HG02610 (cell line): ENCODE results near the gene CDC25A.

ENCODE experiments used
- ATAC-seq: cut with Tn5 transposase; IDR thresholded peaks from one replicate; pipeline ENCODE4 v1.9.1; 2021; ENCODE audit warnings: mild to moderate bottlenecking, moderate library complexity; ENCODE audit not compliant: unreplicated experiment

Gene CDC25A

DNA sequence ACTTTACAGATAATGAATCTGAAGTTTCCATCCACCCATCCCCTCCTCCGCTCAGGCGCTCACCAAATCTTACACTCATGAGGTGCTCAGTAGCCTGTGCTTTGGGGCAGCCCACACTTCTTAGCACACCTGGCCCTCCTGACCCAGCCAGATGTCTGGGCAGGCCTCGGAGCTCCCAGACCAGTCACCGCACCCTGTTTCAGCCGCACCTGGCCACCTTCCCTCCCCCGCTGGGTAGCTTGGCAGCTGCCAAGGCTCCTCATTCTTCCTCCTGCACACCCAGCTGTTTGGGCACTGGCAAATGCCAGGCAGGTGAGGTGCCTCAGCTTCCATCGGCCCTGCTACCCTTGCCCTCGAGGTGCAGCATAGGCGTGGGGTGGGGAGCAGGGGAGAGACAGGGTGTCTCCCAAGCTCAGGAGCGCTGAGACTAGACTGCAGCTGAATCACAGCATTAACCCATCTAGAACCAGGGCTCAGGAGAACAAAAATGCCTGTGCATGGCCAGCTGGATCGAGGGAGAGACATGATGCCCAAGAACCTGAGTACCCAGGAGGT, 45.8 kb downstream of the CDC25A start:
- no peak for ATAC-seq

DNA sequence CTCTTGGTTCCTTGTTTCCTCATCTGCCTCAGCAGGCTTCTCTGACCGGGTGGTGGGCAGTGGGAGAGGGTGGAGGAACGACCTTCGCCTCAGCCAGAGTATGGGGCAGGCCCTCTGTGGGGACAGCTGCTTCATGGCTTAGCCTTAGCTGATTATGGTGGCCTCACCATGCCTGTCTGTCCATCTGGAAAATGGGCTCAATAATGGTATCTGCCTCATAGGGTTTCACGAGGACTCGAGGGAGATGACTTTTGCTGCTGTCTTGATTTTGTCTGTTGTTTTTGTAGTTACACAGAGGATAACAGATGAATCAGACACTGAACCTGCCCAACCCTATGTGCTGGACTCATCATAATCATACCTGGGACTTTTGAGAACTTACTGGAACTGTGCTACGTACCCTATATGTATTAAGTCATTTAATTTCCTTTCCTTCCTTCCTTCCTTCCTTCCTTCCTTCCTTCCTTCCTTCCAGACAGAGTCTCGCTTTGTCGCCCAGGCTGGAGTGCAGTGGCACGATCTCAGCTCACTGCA, 46.5 kb downstream of the CDC25A start:
- ATAC-seq, result no peak

DNA sequence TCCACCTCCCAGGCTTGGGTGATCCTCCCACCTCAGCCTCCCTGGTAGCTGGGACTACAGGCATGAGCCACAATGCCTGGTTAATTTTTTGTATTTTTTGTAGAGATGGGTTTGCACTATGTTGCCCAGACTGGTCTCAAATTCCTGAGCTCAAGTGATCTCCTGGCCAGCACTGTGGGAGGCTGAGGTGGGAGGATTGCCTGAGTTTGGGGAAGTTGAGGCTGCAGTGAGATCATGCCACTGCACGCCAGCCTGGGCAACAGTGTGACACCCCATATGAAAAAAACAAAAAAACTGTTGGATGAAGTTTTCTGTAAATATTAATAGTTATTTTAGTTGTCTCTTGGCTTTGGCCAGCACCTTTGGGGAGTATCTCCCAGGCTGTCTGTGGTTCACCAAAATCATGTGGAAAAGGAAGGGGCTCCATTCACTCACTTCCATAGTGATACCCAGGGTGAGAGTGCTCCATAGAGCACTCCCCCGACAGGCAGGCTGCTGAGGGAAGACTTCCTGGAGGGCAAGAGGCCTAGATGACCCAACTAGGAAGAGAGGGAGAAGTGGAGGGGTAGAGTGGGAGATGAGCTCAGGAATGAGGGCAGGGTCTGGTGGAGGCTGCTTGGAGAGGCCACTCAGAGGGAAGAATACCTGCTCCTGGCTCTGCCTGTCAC, 47.1 kb downstream of the CDC25A start:
- no peak for ATAC-seq

DNA sequence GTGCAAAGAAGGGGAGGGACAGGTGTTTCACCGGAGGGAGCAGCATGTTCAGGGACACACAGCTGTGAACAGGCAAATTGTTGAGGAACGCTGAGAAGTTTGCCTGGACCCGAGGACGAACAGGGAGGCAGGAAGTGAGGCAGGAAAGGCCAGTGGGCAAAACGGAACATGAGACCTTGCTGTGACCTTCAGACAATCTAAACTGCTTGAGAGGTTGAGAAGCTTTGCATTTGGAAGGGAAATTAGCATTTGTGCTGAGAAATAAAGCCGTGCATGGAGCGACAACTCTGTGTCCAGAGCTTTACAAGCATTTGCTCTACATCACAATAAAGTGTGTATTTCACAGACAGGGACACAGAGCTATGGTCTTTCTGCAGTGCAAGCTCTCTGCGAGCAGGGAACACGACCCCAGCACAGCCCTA, 47.9 kb downstream of the CDC25A start:
- ATAC-seq, result no peak

- no peak for ATAC-seq
Measured at GRCh38 chr3:48137425-48137999, 50.7 kb downstream of the CDC25A start.

- no peak for ATAC-seq
Measured at GRCh38 chr3:48135552-48136495, 52.4 kb downstream of the CDC25A start.

DNA sequence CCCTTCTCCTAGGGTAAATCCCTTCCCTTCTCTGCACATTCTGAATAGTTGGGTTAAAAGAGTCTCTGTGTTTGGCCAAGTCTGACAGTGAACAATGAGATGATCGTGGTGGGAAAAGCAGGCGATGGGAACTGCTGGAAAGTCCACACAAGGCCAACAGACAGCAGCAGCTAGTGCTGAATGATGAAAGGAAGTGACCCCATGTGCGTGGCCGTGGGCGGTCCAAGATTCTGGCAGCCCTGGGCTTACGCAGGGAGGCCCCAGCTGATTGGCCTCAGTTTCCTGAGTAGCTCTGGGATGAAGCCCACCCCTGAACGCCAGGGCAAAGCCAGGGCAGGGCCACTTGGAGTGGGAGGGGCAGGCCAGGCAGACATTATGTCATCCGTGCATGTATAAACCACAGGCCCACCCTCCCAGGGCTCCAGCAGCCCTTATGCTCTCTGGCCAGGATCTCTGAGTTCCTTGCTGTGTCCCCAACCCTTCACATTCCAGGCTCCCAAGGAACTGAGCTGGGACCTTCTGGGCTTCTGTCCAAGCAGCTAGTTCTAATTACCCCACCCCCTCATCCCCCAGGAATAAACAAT, 57.8 kb downstream of the CDC25A start:
- ATAC-seq, result no peak

DNA sequence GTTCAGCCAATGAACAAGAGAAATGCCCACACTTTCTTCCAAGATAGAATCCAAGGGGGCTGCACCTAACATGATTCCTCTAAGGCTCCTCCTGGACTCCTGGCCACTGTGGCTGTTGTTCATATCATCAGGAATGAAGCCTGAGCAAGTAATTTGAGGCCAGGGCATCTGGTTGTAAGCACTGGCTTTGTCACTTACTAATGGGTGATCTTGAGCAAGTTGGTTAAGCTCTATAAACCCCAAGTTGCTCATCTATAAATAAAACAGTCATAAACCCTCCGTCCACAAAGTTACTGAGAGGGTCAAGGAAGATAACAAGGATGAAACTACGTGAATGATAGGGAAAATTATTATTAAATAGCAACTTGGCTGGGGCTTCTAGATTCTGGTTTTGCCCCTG, 58.3 kb downstream of the CDC25A start:
- no peak for ATAC-seq

GRCh38 chr3:48128774-48129173, 59.4 kb downstream of the CDC25A start:
- ATAC-seq, result no peak

DNA sequence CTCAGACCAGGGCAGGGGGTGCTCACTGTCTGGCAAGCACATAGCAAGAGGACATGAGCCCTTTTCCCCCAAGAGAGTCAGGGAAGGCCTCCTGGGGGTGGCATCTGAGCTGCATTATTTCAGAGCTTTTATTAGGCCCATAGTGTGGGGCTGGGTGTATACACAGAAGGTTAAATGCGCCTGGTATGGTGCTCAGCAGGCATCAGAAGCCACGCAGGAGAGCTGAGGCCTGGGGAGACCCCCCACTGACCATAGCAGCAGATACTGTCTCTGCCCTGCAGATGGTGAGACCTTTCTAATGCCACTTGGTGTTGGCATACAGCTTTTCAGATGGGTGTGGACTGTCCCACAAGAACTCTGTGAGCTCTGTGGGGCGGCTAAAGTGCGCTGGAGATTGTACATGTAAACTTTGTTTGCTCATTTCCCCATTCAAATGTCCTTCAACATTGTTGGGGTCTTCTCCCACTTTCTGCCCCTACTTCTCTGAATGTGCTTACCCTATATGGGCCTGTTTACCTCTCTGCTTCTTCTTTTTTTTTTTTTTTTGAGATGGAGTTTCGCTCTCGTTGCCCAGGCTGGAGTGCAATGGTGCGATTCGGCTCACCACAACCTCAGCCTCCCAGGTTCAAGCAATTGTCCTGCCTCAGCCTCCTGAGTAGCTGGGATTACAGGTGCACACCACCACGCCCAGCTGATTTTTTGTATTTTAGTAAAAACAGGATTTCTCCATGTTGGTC, 62.2 kb downstream of the CDC25A start:
- no peak for ATAC-seq

DNA sequence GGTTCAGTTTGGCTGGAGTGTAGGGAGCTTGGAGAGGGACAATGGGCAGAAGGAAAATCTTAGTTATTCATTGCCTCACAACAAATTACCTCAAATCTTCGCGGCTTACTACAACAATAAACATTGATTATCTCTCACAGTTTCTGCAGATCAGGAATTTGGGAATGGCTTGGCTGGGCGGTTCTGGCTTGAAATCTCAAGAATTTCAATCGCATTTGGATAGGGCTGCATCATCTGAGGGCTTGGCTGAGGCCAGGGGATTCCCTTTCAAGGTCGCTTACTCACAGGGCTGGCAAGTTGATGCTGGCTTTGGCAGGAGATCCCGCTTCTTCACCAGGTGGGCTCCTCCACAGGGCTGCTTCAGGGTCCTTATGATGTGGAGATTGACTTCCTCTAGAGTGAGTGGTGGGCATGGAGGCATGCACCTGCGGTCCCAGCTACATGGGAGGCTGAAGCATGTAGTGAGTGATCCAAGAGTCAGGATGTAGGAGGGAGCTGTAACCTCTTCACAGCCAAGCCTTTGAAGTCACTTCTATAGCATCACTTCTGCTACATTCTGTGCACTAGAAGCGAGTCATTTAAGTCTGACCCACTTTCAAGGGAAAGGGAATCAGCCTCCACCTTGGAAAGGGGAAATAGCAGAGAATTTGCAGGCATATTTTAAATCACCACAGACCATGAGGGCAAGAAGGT, 63.1 kb downstream of the CDC25A start:
- ATAC-seq, result no peak

GRCh38 chr3:48123346-48123745, 64.9 kb downstream of the CDC25A start:
- ATAC-seq, result no peak

DNA sequence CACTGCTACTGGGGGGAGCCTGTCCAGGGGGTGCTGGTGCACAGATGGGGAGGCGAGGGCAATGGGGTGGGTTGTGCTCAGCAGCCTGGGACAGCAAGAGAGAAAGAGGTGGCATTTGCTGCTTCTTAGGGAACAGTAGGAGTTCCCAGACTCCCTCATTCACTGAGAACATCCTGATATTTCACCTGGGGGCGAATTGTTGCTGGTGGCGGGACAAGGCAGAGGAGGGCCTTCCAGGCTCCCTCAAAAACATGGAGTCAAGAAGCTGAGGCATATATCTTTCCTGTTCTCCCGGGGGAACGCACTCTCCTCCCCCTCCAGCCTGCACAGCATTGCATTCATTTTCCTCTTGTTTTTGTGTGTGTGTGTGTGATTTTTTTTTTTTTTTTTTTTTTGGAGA, 65.7 kb downstream of the CDC25A start:
- no peak for ATAC-seq

GRCh38 chr3:48120223-48120622, 68.0 kb downstream of the CDC25A start:
- no peak for ATAC-seq

DNA sequence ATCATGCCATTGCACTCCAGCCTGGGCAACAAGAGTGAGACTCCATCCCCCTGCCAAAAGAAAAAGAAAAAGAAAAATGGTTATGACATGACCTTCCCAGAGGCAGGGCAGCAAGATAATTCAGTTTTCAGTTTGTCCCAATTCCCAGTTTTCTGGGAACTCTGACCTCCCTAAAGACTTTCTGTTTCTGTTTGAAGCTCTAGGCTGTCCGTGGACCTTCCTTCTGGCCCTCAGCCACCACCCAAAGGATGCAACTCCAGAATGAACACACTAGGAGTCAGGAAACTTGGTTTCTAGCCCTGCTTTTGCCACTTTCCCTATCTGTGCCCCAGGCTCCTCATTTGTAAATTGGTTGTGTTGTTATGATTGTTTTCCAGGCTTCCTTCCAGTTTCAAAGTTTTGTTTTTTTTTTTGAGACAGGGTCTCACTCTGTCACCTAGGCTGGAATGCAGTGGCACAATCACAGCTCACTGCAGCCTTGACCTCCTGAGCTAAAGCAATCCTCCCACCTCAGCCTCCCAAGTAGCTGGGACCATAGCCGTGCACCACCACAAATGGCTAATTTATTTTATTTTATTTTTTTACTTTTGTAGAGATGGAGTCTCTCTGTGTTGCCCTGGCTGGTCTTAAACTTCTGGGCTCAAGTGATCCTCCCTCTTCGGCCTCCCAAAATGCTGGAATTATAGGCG, 68.6 kb downstream of the CDC25A start:
- ATAC-seq, result no peak

DNA sequence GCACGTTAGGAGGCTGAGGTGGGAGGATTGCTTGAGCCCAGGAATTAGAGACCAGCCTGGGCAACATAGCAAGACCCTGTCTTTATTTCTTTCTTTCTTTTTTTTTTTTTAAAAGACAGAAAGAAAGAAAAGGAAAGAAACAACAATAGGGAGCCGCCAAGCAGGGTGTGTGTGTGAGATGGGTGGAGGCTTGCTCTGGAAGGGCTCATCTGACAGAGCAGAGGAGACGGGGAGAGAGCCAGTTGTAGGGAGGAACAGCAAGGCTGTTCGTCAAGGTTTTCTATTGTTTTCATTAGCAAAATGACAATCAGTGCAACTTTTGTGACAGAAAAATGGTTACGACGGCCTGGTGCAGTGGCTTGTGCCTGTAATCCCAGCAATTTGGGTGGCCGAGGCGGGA, 69.3 kb downstream of the CDC25A start:
- no peak for ATAC-seq

DNA sequence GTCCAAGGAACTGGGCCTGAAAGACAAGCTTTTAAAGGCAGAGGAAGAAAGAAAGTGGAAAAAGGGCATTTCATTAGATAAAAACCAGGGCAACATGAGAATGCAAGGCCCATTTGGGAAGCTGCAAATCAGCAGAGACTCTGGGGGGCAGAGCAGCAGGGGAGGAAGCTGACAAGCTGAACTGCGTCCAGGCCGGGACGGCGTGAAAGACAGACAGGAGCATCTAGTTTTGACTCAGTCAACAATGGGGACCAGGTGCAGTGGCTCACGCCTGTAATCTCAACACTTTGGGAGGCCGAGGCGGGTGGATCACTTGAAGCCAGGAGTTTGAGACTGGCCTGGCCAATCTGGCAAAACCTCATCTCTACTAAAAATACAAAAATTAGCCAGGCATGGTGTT, 69.9 kb downstream of the CDC25A start:
- no peak for ATAC-seq

DNA sequence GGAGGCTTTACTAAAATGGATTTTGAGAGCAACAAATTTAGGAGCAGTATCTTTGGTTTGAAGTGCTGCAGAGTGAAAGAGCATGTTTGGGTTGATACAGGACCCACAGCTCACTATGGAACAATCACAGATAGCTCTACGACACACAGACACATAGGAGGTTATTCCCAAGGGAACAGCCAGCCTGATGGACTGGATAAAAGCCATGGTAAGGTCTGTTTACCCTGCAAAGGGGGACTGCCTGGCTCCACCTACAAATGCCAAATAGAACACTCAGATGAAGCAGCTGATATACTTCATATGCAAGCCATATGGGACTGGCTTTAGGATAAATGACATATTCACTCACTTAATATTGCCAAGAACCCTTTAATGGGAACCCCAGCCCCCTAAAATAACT, 75.4 kb downstream of the CDC25A start:
- ATAC-seq, result no peak
